Endothelial cell of umbilical vein (primary cell): ENCODE results near the gene PRCD. TPM values are rescaled to one million over a fixed set of nuclear protein-coding genes. Genes with fewer than 3 reads are reported as not detected.

Experiments used
- BruUV-seq: library from RNA; stranded (reverse); fragments of 400-500 nt; replicated peaks from 2 replicates; lab custom pipeline; 2021; lab: Mats Ljungman, UMichigan
- CTCF ChIA-PET: fragments of 300-600, 350-600 bp; sonication (Branson Sonifier 250); formaldehyde crosslinking; loops from one replicate; lab custom pipeline; 2021; ENCODE audit warnings: antibody characterized with exemption, inconsistent platforms; lab: Charles Lee
- POLR2A ChIA-PET: fragments of 300-600, 350-600 bp; sonication (Branson Sonifier 250); formaldehyde crosslinking; loops from one replicate; lab custom pipeline; 2021; ENCODE audit warnings: antibody characterized with exemption, inconsistent platforms; lab: Charles Lee
- DNase-seq: peaks from one replicate; pipeline ENCODE4 v3.0.0-alpha.2; 2011; ENCODE audit warnings: low read depth, low spot score
- FAIRE-seq: peaks from 2 replicates; lab custom pipeline; 2011; peaks lifted over from hg19 to GRCh38; lab: Jason Lieb, UNC
- H2AFZ ChIP-seq: 2 replicates; pipeline ENCODE4 v1.6.0; 2012; ENCODE audit warnings: low read depth, low read length, control low read depth, inconsistent platforms
- H3K27ac ChIP-seq: 2 replicates; pipeline ENCODE4 v1.5.1; 2011; ENCODE audit warnings: low read depth, mild to moderate bottlenecking, control low read depth, low read length, moderate library complexity; ENCODE audit not compliant: insufficient read depth
- H3K27me3 ChIP-seq, 2 experiments: 2 replicates each; pipeline versions ENCODE4 v1.6.0 to v1.6.1; 2011; ENCODE audit warnings: low read length in 2 of 2, mixed read lengths in 1 of 2; ENCODE audit not compliant: control insufficient read depth in 2 of 2, insufficient read depth in 2 of 2
- H3K36me3 ChIP-seq, 2 experiments: 2 replicates in 1 of 2; 3 replicates in 1 of 2; pipeline ENCODE4 v1.5.1; 2011; ENCODE audit warnings: low read length in 2 of 2, mild to moderate bottlenecking in 1 of 2, moderate library complexity in 1 of 2; ENCODE audit not compliant: control insufficient read depth in 2 of 2, insufficient read depth in 2 of 2; ENCODE audit errors: extremely low read depth in 1 of 2
- H3K4me1 ChIP-seq: 3 replicates; pipeline ENCODE4 v1.5.1; 2011; ENCODE audit warnings: mild to moderate bottlenecking, low read length; ENCODE audit not compliant: control insufficient read depth, insufficient read depth; ENCODE audit errors: extremely low read depth
- H3K4me2 ChIP-seq: 2 replicates; pipeline ENCODE4 v1.6.1; 2011; ENCODE audit warnings: low read length, control low read depth, mixed read lengths; ENCODE audit not compliant: insufficient read depth
- H3K4me3 ChIP-seq, 3 experiments: fragments of 200-600 bp in 1 of 3; sonication (generic), shearing (Covaris generic) in 1 of 3; replicated peaks in 1 of 3; 2 replicates each; pipeline ENCODE4 v1.5.1; 2011 to 2016; ENCODE audit warnings: control low read depth in 3 of 3, low read length in 3 of 3, mild to moderate bottlenecking in 2 of 3, inconsistent platforms in 1 of 3, low read depth in 1 of 3, moderate library complexity in 1 of 3; ENCODE audit not compliant: insufficient read depth in 1 of 3
- H3K79me2 ChIP-seq: 2 replicates; pipeline ENCODE4 v1.6.0; 2012; ENCODE audit warnings: low read length, inconsistent platforms; ENCODE audit not compliant: control insufficient read depth, insufficient read depth
- H3K9ac ChIP-seq: replicated peaks from 2 replicates; pipeline ENCODE3; 2011; ENCODE audit warnings: low read length, control low read depth; ENCODE audit not compliant: insufficient read depth; ENCODE audit errors: extremely low read depth
- H3K9me1 ChIP-seq: replicated peaks from 3 replicates; pipeline ENCODE4 v1.6.0; 2011; ENCODE audit warnings: mild to moderate bottlenecking, low read length; ENCODE audit not compliant: control insufficient read depth, insufficient read depth; ENCODE audit errors: extremely low read depth
- H3K9me3 ChIP-seq: replicated peaks from 2 replicates; pipeline ENCODE4 v1.5.1; 2012; ENCODE audit warnings: low read length, inconsistent platforms; ENCODE audit not compliant: control insufficient read depth, insufficient read depth
- H4K20me1 ChIP-seq: replicated peaks from 2 replicates; pipeline ENCODE3; 2011; ENCODE audit warnings: mild to moderate bottlenecking, low read length; ENCODE audit not compliant: control insufficient read depth, insufficient read depth; ENCODE audit errors: extremely low read depth
- CTCF ChIP-seq, 2 donors: IDR thresholded peaks; 1 replicate in 1 of 2; 2 replicates in 1 of 2; pipeline ENCODE4 v1.5.1; 2011; ENCODE audit warnings: low read length in 2 of 2, mild to moderate bottlenecking in 2 of 2, moderate library complexity in 2 of 2, control low read depth in 1 of 2, inconsistent platforms in 1 of 2, low read depth in 1 of 2; ENCODE audit not compliant: insufficient read depth in 1 of 2; ENCODE audit errors: extremely low read depth in 1 of 2
- EZH2 ChIP-seq: IDR thresholded peaks from 2 replicates; pipeline ENCODE4 v1.6.1; 2012; ENCODE audit warnings: borderline replicate concordance, low read depth, mild to moderate bottlenecking, moderate library complexity, low read length, inconsistent platforms; ENCODE audit not compliant: severe bottlenecking
- FOS ChIP-seq: IDR thresholded peaks from 2 replicates; pipeline ENCODE4 v1.6.1; 2011; ENCODE audit warnings: mild to moderate bottlenecking, low read length, moderate library complexity, borderline replicate concordance; ENCODE audit not compliant: insufficient read depth
- GATA2 ChIP-seq: IDR thresholded peaks from 2 replicates; pipeline ENCODE4 v1.7.0; 2011; ENCODE audit warnings: low read depth, mild to moderate bottlenecking, moderate library complexity, mixed read lengths, low read length; ENCODE audit not compliant: insufficient read length, insufficient read depth
- JUN ChIP-seq: IDR thresholded peaks from 2 replicates; pipeline ENCODE4 v1.6.1; 2011; ENCODE audit warnings: borderline replicate concordance, low read depth; ENCODE audit not compliant: insufficient read length, insufficient read depth
- MAX ChIP-seq: IDR thresholded peaks from 2 replicates; pipeline ENCODE4 v1.6.1; 2011; ENCODE audit not compliant: insufficient read depth, insufficient read length
- MYC ChIP-seq: IDR thresholded peaks from one replicate; pipeline ENCODE4 v1.6.1; 2011; ENCODE audit warnings: mild to moderate bottlenecking, low read depth, low read length
- POLR2A ChIP-seq: IDR thresholded peaks from 2 replicates; pipeline ENCODE4 v1.6.1; 2012; ENCODE audit warnings: low read depth, mild to moderate bottlenecking, control low read depth, low read length
- POLR2AphosphoS5 ChIP-seq: IDR thresholded peaks from 2 replicates; pipeline ENCODE4 v1.6.1; 2012; ENCODE audit warnings: low read depth, mild to moderate bottlenecking, control low read depth, low read length, moderate library complexity; ENCODE audit not compliant: insufficient read depth
- dilution Hi-C: fragments of 300-500 bp; cut with MboI; formaldehyde crosslinking; loops from one replicate; pipeline ENCODE4 v1.15.0; 2019; ENCODE audit warnings: low sequenced_read_pairs; ENCODE audit not compliant: extremely low pct_ligation_motif_present
- intact Hi-C: fragments of 100-400 bp; cut with micrococcal nuclease; formaldehyde crosslinking; loops from one replicate; pipeline ENCODE4 v1.10.0; 2022
- polyA plus RNA-seq, 4 experiments: library from polyadenylated mRNA; depleted of rRNA in 3 of 4; stranded (reverse) in 3 of 4; unstranded in 1 of 4; fragments of >200 nt; gene quantifications; 2 replicates each; pipeline versions ENCODE4 v1.2.1 to v1.2.3, GENCODE V29; 2011 to 2012; ENCODE audit warnings: missing spikeins in 1 of 4
- total RNA-seq: library from RNA; stranded (reverse); gene quantifications from 2 replicates; pipeline ENCODE4 v1.2.3, GENCODE V29; 2021

Gene PRCD
- total and polyA plus RNA-seq, 2 donors (not counting 3 experiments of a cell fraction or from before 2014, with no cell fraction given), result not detected

- Histone ChIP-seq H3K36me3 (no peaks in the 10 kb centered on the region), H3K4me1 (peaks cover 4% of the 10 kb centered on the region), H3K9me3 (no peaks in the 10 kb centered on the region), H3K4me2 (peak overlapping the region; percentile 61), H3K9ac (no peak overlapping the region), H2AFZ (peak overlapping the region; percentile 87), H4K20me1 (no peaks in the 10 kb centered on the region), H3K4me3 (peak overlapping the region in 1 of 3 experiments; percentile 35), H3K79me2 (no peaks in the 10 kb centered on the region), H3K27ac (no peak overlapping the region), H3K27me3 (peaks cover 17 to 19% of the 10 kb centered on the region in 2 experiments), H3K9me1 (no peaks in the 10 kb centered on the region)
- intact Hi-C loops (loop anchor here (2.0 kb wide), 1 partner anchor 14 kb away; no protein-coding TSS in a partner anchor), dilution Hi-C loops (no loop called here)
- POLR2A ChIA-PET, result interaction anchor here (1.0 kb wide), 2 partner anchors 17 kb away, joined by 3 read pairs; no protein-coding TSS in a partner anchor
- TF ChIP-seq JUN (peak; percentile 44), POLR2AphosphoS5 (peak; percentile 35), MAX (peak; percentile 38), FOS (no peak), POLR2A (peak; percentile 53), MYC (no peak), CTCF (IDR thresholded peaks at IDR 0.05; ENCODE audit: extremely low read depth in 1 of 2, insufficient read depth in 1 of 2, low read depth in 1 of 2, low read length in 2 of 2) (peak in 1 of 2 donors; percentile 27), EZH2 (no peak), GATA2 (no peak)
- FAIRE-seq (peak; percentile 99), DNase-seq (peak; percentile 95)
- CTCF ChIA-PET, result interaction anchor here (0.6 to 3.3 kb wide), 10 partner anchors 10 to 172 kb away, joined by 3 to 23 read pairs (median 5); partner anchors contain the start of gene ST6GALNAC2
- no TSS peak for BruUV-seq
Observed at GRCh38 chr17:76540381-76541300, 797 bp downstream of the PRCD start.
